Liver (tissue), 9 donors: Measurements from ENCODE around the gene TTLL12. TPM values are rescaled to one million over a fixed set of nuclear protein-coding genes. Genes with fewer than 3 reads are reported as not detected.

Experiments
- DNase-seq: peaks from one replicate; pipeline ENCODE4 v3.0.0-alpha.2; 2017; ENCODE audit warnings: low spot score
- H3K27ac ChIP-seq, 2 donors: one replicate each; pipeline ENCODE4 v1.7.0; 2013; ENCODE audit warnings: inconsistent platforms in 2 of 2, low read length in 2 of 2, control low read depth in 1 of 2, low read depth in 1 of 2, mild to moderate bottlenecking in 1 of 2
- H3K27me3 ChIP-seq, 4 donors: one replicate each; pipeline versions ENCODE4 v1.6.1 to v1.7.0; 2013; ENCODE audit warnings: low read length in 3 of 4, inconsistent platforms in 1 of 4, mild to moderate bottlenecking in 1 of 4, moderate library complexity in 1 of 4; ENCODE audit not compliant: control insufficient read depth in 4 of 4, insufficient read depth in 4 of 4
- H3K36me3 ChIP-seq, 4 donors: one replicate each; pipeline versions ENCODE4 v1.6.1 to v1.7.0; 2013; ENCODE audit warnings: low read length in 3 of 4, mild to moderate bottlenecking in 3 of 4, low read depth in 1 of 4, moderate library complexity in 1 of 4; ENCODE audit not compliant: control insufficient read depth in 4 of 4, insufficient read depth in 3 of 4
- H3K4me1 ChIP-seq, 4 donors: one replicate each; pipeline versions ENCODE4 v1.6.1 to v1.7.0; 2013; ENCODE audit warnings: low read length in 3 of 4, mild to moderate bottlenecking in 3 of 4, moderate library complexity in 1 of 4; ENCODE audit not compliant: control insufficient read depth in 4 of 4, insufficient read depth in 4 of 4
- H3K4me3 ChIP-seq, 3 donors: one replicate each; pipeline versions ENCODE4 v1.6.1 to v1.7.0; 2013; ENCODE audit warnings: low read length in 3 of 3, control low read depth in 1 of 3, low read depth in 1 of 3, mild to moderate bottlenecking in 1 of 3
- H3K9ac ChIP-seq, 2 donors: one replicate each; pipeline ENCODE4 v1.7.0; 2013; ENCODE audit warnings: low read length in 2 of 2, mild to moderate bottlenecking in 2 of 2, moderate library complexity in 2 of 2, control low read depth in 1 of 2, low read depth in 1 of 2
- H3K9me3 ChIP-seq, 4 donors: one replicate each; pipeline versions ENCODE4 v1.6.1 to v1.7.0; 2013; ENCODE audit warnings: low read length in 3 of 4; ENCODE audit not compliant: control insufficient read depth in 4 of 4
- ATF3 ChIP-seq: IDR thresholded peaks from 2 replicates; pipeline ENCODE4 v1.6.1; 2016; ENCODE audit warnings: antibody characterized with exemption
- CTCF ChIP-seq: fragments of 150-350 bp; IDR thresholded peaks from 2 replicates; pipeline ENCODE4 v1.5.1; 2017; ENCODE audit warnings: improper control_type of control experiment, low read depth, low read length; ENCODE audit not compliant: missing input control
- EGR1 ChIP-seq, 2 donors: IDR thresholded peaks; 2 replicates each; pipeline ENCODE4 v1.6.1; 2016 to 2018; ENCODE audit warnings: antibody characterized with exemption in 2 of 2, low read depth in 2 of 2
- FOXA1 ChIP-seq: IDR thresholded peaks from 2 replicates; pipeline ENCODE4 v1.6.1; 2016; ENCODE audit warnings: antibody characterized with exemption
- FOXA2 ChIP-seq: IDR thresholded peaks from 2 replicates; pipeline ENCODE4 v1.6.1; 2016; ENCODE audit warnings: antibody characterized with exemption
- GABPA ChIP-seq, 2 donors: IDR thresholded peaks in 1 of 2; conservative IDR thresholded peaks in 1 of 2; 2 replicates each; pipeline ENCODE4 v1.6.1; 2016; ENCODE audit warnings: antibody characterized with exemption in 2 of 2, mild to moderate bottlenecking in 1 of 2, moderate library complexity in 1 of 2
- HNF4A ChIP-seq, 2 donors: conservative IDR thresholded peaks; 2 replicates each; pipeline ENCODE4 v1.6.1; 2016; ENCODE audit warnings: antibody characterized with exemption in 2 of 2, mild to moderate bottlenecking in 2 of 2
- HNF4G ChIP-seq: IDR thresholded peaks from 2 replicates; pipeline ENCODE4 v1.6.1; 2016; ENCODE audit warnings: antibody characterized with exemption
- JUND ChIP-seq, 2 donors: IDR thresholded peaks; 2 replicates each; pipeline ENCODE4 v1.6.1; 2016; ENCODE audit warnings: antibody characterized with exemption in 2 of 2
- NR2F2 ChIP-seq: IDR thresholded peaks from 2 replicates; pipeline ENCODE4 v1.6.1; 2016; ENCODE audit warnings: antibody characterized with exemption
- RAD21 ChIP-seq, 2 donors: IDR thresholded peaks; 2 replicates each; pipeline ENCODE4 v1.6.1; 2016; ENCODE audit warnings: antibody characterized with exemption in 2 of 2, mild to moderate bottlenecking in 2 of 2
- REST ChIP-seq: IDR thresholded peaks from 2 replicates; pipeline ENCODE4 v1.6.1; 2016; ENCODE audit warnings: antibody characterized with exemption, mild to moderate bottlenecking
- RXRA ChIP-seq, 2 donors: IDR thresholded peaks; 2 replicates each; pipeline ENCODE4 v1.6.1; 2017 to 2018; ENCODE audit warnings: antibody characterized with exemption in 2 of 2, mild to moderate bottlenecking in 1 of 2
- SP1 ChIP-seq: IDR thresholded peaks from 2 replicates; pipeline ENCODE4 v1.6.1; 2018; ENCODE audit warnings: antibody characterized with exemption, mild to moderate bottlenecking
- TAF1 ChIP-seq: conservative IDR thresholded peaks from 2 replicates; pipeline ENCODE4 v1.6.1; 2016; ENCODE audit warnings: antibody characterized with exemption, mild to moderate bottlenecking
- ZBTB33 ChIP-seq: IDR thresholded peaks from 2 replicates; pipeline ENCODE4 v1.6.1; 2016; ENCODE audit warnings: antibody characterized with exemption
- WGBS: extraction: QIAGEN DNeasy Blood & Tissue Kit; methylation state at CpG from one replicate; pipeline ENCODE4 v1.1.7; 2013; 5-methylcytosine and 5-hydroxymethylcytosine counted together
- polyA plus RNA-seq, 2 donors: library from polyadenylated mRNA; stranded (reverse) in 1 of 2; unstranded in 1 of 2; fragments of 200-250 nt in 1 of 2; fragments of >200 nt in 1 of 2; fragmentation: Nextera tagmentation in 1 of 2; extraction: Ambion mirVana in 1 of 2; gene quantifications; one replicate each; pipeline versions ENCODE4 v1.2.1 to v1.2.3, GENCODE V29; 2013 to 2015
- total RNA-seq, 2 donors: library from RNA; depleted of rRNA; stranded (reverse); fragments of >200 nt; gene quantifications; one replicate each; pipeline ENCODE4 v1.2.3, GENCODE V29; 2014
- donor health status: healthy.
- donor health status: healthy.
- donor health status: healthy.
- donor health status: healthy.
- donor health status: healthy.

TTLL12 gene
- total and polyA plus RNA-seq, 4 donors: 13.7 to 43.9 (median 20.5) TPM

GRCh38 chr22:43222987-43223386 is 36.1 kb upstream of the TTLL12 start:
- no peaks in the 10 kb centered on the region for H3K36me3 ChIP-seq
- no peak overlapping the region for H3K27ac ChIP-seq
- no peaks in the 10 kb centered on the region for H3K27me3 ChIP-seq
- peaks cover 0 to 4% (median 0%) of the 10 kb centered on the region in 4 donors for H3K4me1 ChIP-seq
- TF ChIP-seq REST (no peak), JUND (IDR thresholded peaks at IDR 0.05) (no peak)
- H3K9me3 ChIP-seq: no peaks in the 10 kb centered on the region
- no peak for DNase-seq
- H3K4me3 ChIP-seq: no peak overlapping the region
- H3K9ac ChIP-seq: no peak overlapping the region
- 88% methylated on average over 13 of the region's 13 CpGs for whole genome bisulfite sequencing

GRCh38 chr22:43222262-43222661 is 35.3 kb upstream of the TTLL12 start:
- H3K27me3 ChIP-seq: no peaks in the 10 kb centered on the region
- H3K27ac ChIP-seq: no peak overlapping the region
- 59% methylated on average over 13 of the region's 13 CpGs for WGBS
- H3K4me1 ChIP-seq: peaks cover 0 to 4% (median 0%) of the 10 kb centered on the region in 4 donors
- H3K36me3 ChIP-seq: no peaks in the 10 kb centered on the region
- no peak overlapping the region for H3K9ac ChIP-seq
- no peak for TF ChIP-seq RXRA (IDR thresholded peaks at IDR 0.05)
- no peak for TF ChIP-seq CTCF
- no peak for TF ChIP-seq EGR1 (IDR thresholded peaks at IDR 0.05; ENCODE audit: low read depth in 2 of 2)
- TF ChIP-seq FOXA1: no peak
- TF ChIP-seq SP1: no peak
- no peaks in the 10 kb centered on the region for H3K9me3 ChIP-seq
- no peak for DNase-seq
- no peak overlapping the region for H3K4me3 ChIP-seq

- Histone ChIP-seq H3K9ac (no peak overlapping the region), H3K4me1 (peaks cover 0 to 4% (median 0%) of the 10 kb centered on the region in 4 donors), H3K36me3 (no peaks in the 10 kb centered on the region), H3K27ac (no peak overlapping the region), H3K9me3 (no peaks in the 10 kb centered on the region), H3K27me3 (no peaks in the 10 kb centered on the region), H3K4me3 (no peak overlapping the region)
- no peak for TF ChIP-seq RAD21 (IDR thresholded peaks at IDR 0.05)
- no peak for TF ChIP-seq ATF3
- no peak for TF ChIP-seq GABPA (IDR thresholded peaks at IDR 0.05 in 1 of 2, conservative IDR thresholded peaks at IDR 0.05 in 1 of 2)
- TF ChIP-seq TAF1: no peak
- no peak for TF ChIP-seq FOXA2
- no peak for TF ChIP-seq ZBTB33
- no peak for TF ChIP-seq NR2F2
- no peak for TF ChIP-seq JUND (IDR thresholded peaks at IDR 0.05)
- TF ChIP-seq HNF4G: no peak
- TF ChIP-seq SP1: no peak
- no peak for TF ChIP-seq FOXA1
- TF ChIP-seq HNF4A (conservative IDR thresholded peaks at IDR 0.05): no peak
- no peak for TF ChIP-seq REST
- WGBS: 93% methylated on average over 22 of the region's 22 CpGs
- DNase-seq: no peak
Observed at GRCh38 chr22:43220625-43221380, 33.9 kb upstream of the TTLL12 start.
